BJ (cell line): Measurements from ENCODE around the gene MFSD6L. TPM values are rescaled to one million over a fixed set of nuclear protein-coding genes. Genes with fewer than 3 reads are reported as not detected.

Experiments used
- CTCF ChIA-PET: fragments of 350-600 bp; formaldehyde crosslinking; extraction: SDS; loops from one replicate; lab custom pipeline; 2021; ENCODE audit warnings: antibody characterized with exemption, inconsistent platforms; lab: Yijun Ruan, JAX
- POLR2A ChIA-PET: fragments of 300-600 bp; sonication (Branson Sonifier 250); formaldehyde crosslinking; extraction: SDS; loops from one replicate; lab custom pipeline; 2021; ENCODE audit warnings: antibody characterized with exemption; lab: Charles Lee
- DNase-seq: peaks from one replicate; pipeline ENCODE4 v3.0.0-alpha.2; 2011; ENCODE audit warnings: low read depth
- H3K27me3 ChIP-seq: 2 replicates; pipeline ENCODE4 v1.6.0; 2011; ENCODE audit warnings: low read length; ENCODE audit not compliant: control insufficient read depth, insufficient read depth
- H3K36me3 ChIP-seq: 2 replicates; pipeline ENCODE4 v1.5.1; 2011; ENCODE audit warnings: low read length; ENCODE audit not compliant: control insufficient read depth, insufficient read depth
- H3K4me3 ChIP-seq: 2 replicates; pipeline ENCODE4 v1.5.1; 2011; ENCODE audit warnings: low read depth, mild to moderate bottlenecking, control low read depth, low read length
- polyA plus RNA-seq: library from polyadenylated mRNA; depleted of rRNA; stranded (reverse); fragments of >200 nt; gene quantifications from 2 replicates; pipeline ENCODE4 v1.2.3, GENCODE V29; 2011
- TF ChIP-seq, protein P1 (sequence below): IDR thresholded peaks from 2 replicates; pipeline ENCODE4 v1.5.1; 2011; ENCODE audit warnings: low read depth, mild to moderate bottlenecking, control low read depth, inconsistent platforms, low read length, moderate library complexity; ENCODE audit not compliant: insufficient read depth

Gene MFSD6L
- polyA plus RNA-seq, 1 experiment = not detected

DNA sequence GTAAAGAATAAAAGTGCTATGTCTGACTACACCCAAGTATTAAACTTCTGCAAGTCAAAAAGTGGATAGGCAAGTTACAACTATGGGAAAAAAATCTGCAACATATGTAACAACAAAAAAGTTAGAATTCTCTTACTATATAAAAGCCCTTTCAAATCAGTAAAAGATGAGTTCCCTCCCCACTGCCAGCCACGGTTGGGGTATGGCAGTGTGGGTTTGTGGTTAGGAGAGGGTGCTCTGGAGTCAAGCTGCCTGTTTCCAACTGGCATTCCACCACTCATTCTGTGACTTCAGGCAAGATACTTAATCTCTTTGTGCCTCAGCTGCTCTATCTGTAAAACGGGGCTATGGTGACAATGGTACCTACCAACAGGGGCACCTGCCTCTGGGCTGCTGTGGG lies 26.6 kb upstream of the MFSD6L start:
- DNase-seq = no peak
- TF ChIP-seq, protein P1, sequence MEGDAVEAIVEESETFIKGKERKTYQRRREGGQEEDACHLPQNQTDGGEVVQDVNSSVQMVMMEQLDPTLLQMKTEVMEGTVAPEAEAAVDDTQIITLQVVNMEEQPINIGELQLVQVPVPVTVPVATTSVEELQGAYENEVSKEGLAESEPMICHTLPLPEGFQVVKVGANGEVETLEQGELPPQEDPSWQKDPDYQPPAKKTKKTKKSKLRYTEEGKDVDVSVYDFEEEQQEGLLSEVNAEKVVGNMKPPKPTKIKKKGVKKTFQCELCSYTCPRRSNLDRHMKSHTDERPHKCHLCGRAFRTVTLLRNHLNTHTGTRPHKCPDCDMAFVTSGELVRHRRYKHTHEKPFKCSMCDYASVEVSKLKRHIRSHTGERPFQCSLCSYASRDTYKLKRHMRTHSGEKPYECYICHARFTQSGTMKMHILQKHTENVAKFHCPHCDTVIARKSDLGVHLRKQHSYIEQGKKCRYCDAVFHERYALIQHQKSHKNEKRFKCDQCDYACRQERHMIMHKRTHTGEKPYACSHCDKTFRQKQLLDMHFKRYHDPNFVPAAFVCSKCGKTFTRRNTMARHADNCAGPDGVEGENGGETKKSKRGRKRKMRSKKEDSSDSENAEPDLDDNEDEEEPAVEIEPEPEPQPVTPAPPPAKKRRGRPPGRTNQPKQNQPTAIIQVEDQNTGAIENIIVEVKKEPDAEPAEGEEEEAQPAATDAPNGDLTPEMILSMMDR = no peak
- POLR2A ChIA-PET = no interaction called here
- Histone ChIP-seq H3K36me3 (no peaks in the 10 kb centered on the region), H3K4me3 (no peak overlapping the region), H3K27me3 (no peaks in the 10 kb centered on the region)
- CTCF ChIA-PET = no interaction called here

DNA sequence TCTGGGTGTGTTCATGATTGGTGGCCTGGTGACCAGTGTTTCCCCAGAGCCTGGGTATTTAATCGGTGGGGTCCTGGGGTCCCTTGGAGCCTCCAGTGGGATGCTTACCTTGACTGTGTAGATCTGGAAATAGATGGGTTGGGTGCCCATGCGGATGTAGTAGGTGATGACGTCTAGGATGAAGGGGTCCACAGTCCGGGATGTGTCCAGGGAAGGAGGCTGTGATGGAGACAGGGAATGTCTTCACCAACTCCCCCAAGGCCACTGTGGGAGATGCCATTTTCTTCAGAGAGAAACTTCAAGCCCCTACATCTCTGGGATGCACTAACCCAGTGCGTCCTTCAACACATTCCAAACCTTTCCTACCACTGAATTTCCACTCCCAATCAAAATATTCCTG lies 24.1 kb upstream of the MFSD6L start:
- no peak overlapping the region for H3K4me3 ChIP-seq
- TF ChIP-seq, protein P1 = no peak
- no peaks in the 10 kb centered on the region for H3K27me3 ChIP-seq
- H3K36me3 ChIP-seq = no peaks in the 10 kb centered on the region
- POLR2A ChIA-PET = no interaction called here
- CTCF ChIA-PET = interaction anchor here (1.2 kb wide), 1 partner anchor 414 kb away, joined by 3 read pairs; no protein-coding TSS in a partner anchor
- DNase-seq = no peak

- no peak for DNase-seq
- no peak overlapping the region for H3K4me3 ChIP-seq
- TF ChIP-seq, protein P1 = no peak
- ChIA-PET CTCF (interaction anchor here (1.2 kb wide), 1 partner anchor 413 kb away, joined by 3 read pairs; no protein-coding TSS in a partner anchor), POLR2A (no interaction called here)
- H3K27me3 ChIP-seq = no peaks in the 10 kb centered on the region
- H3K36me3 ChIP-seq = no peaks in the 10 kb centered on the region
Observed at GRCh38 chr17:8822401-8823035, 23.4 kb upstream of the MFSD6L start.

GRCh38 chr17:8821446-8822105 lies 22.4 kb upstream of the MFSD6L start:
- no peaks in the 10 kb centered on the region for H3K36me3 ChIP-seq
- H3K27me3 ChIP-seq = no peaks in the 10 kb centered on the region
- POLR2A ChIA-PET = no interaction called here
- TF ChIP-seq, protein P1 = no peak
- CTCF ChIA-PET = interaction anchor here (1.3 kb wide), 1 partner anchor 11 kb away, joined by 4 read pairs; no protein-coding TSS in a partner anchor
- no peak overlapping the region for H3K4me3 ChIP-seq
- no peak for DNase-seq

- ChIA-PET CTCF (interaction anchor here (1.3 kb wide), 1 partner anchor 12 kb away, joined by 4 read pairs; no protein-coding TSS in a partner anchor), POLR2A (no interaction called here)
- TF ChIP-seq, protein P1 = no peak
- Histone ChIP-seq H3K27me3 (no peaks in the 10 kb centered on the region), H3K4me3 (no peak overlapping the region), H3K36me3 (no peaks in the 10 kb centered on the region)
- DNase-seq = no peak
Observed at GRCh38 chr17:8820311-8821010, 21.3 kb upstream of the MFSD6L start.
